CD4-positive, alpha-beta T cell (primary cell): ENCODE results near the gene TSR1. TPM values are rescaled to one million over a fixed set of nuclear protein-coding genes. Genes with fewer than 3 reads are reported as not detected.

Experiments used
- ATAC-seq: fragments of 200-7000 bp; cut with Tn5 transposase; one replicate; pipeline ENCODE4 v1.10.0; 2022; ENCODE audit warnings: mild to moderate bottlenecking; ENCODE audit not compliant: poor library complexity
- CTCF ChIA-PET: fragments of 350-600 bp; sonication (Branson Sonifier 250); formaldehyde crosslinking; loops from one replicate; lab custom pipeline; 2021; ENCODE audit warnings: antibody characterized with exemption, inconsistent platforms; lab: Charles Lee
- POLR2A ChIA-PET: fragments of 350-600 bp; sonication (Branson Sonifier 250); formaldehyde crosslinking; loops from one replicate; lab custom pipeline; 2021; ENCODE audit warnings: antibody characterized with exemption, inconsistent platforms; lab: Charles Lee
- DNase-seq, 14 experiments: peaks; one replicate each; pipeline ENCODE4 v3.0.0-alpha.2; 2013 to 2020; ENCODE audit warnings: mixed read lengths in 2 of 14
- H3K27ac ChIP-seq, 2 donors: one replicate each; pipeline versions ENCODE4 v1.5.1 to v1.7.0; 2013; ENCODE audit warnings: low read length in 2 of 2, low read depth in 1 of 2, mild to moderate bottlenecking in 1 of 2
- H3K27me3 ChIP-seq, 2 experiments: 1 replicate in 1 of 2; 2 replicates in 1 of 2; pipeline versions ENCODE4 v1.6.1 to v1.7.0; 2013; ENCODE audit warnings: low read length in 2 of 2, control low read depth in 1 of 2, mild to moderate bottlenecking in 1 of 2, moderate library complexity in 1 of 2; ENCODE audit not compliant: insufficient read depth in 2 of 2, control insufficient read depth in 1 of 2
- H3K36me3 ChIP-seq: one replicate; pipeline ENCODE4 v1.6.1; 2013; ENCODE audit warnings: low read length, control low read depth; ENCODE audit not compliant: insufficient read depth
- H3K4me1 ChIP-seq: one replicate; pipeline ENCODE4 v1.6.1; 2013; ENCODE audit warnings: low read length, control low read depth; ENCODE audit not compliant: insufficient read depth
- H3K4me3 ChIP-seq: one replicate; pipeline ENCODE4 v1.5.1; 2013; ENCODE audit warnings: mild to moderate bottlenecking, low read length, moderate library complexity
- H3K9me3 ChIP-seq, 2 experiments: 1 replicate in 1 of 2; 2 replicates in 1 of 2; pipeline versions ENCODE4 v1.6.1 to v1.7.0; 2013; ENCODE audit warnings: low read length in 2 of 2, mild to moderate bottlenecking in 2 of 2, control low read depth in 1 of 2, moderate library complexity in 1 of 2; ENCODE audit not compliant: control insufficient read depth in 1 of 2, insufficient read depth in 1 of 2
- H3K27ac Mint-ChIP-seq: one replicate; pipeline ENCODE4 v1.8.0; 2020; ENCODE audit warnings: mixed read lengths
- H3K27me3 Mint-ChIP-seq: one replicate; pipeline ENCODE4 v1.8.0; 2021; ENCODE audit warnings: mixed read lengths
- H3K36me3 Mint-ChIP-seq: one replicate; pipeline ENCODE4 v1.8.0; 2021; ENCODE audit warnings: low read depth, mixed read lengths
- H3K4me1 Mint-ChIP-seq: one replicate; pipeline ENCODE4 v1.8.0; 2021; ENCODE audit warnings: low read depth, mixed read lengths
- H3K4me3 Mint-ChIP-seq: one replicate; pipeline ENCODE4 v1.8.0; 2020; ENCODE audit warnings: mild to moderate bottlenecking, mixed read lengths
- H3K9me3 Mint-ChIP-seq: one replicate; pipeline ENCODE4 v1.8.0; 2020; ENCODE audit warnings: mixed read lengths
- intact Hi-C, 2 experiments: fragments of 100-400 bp; cut with DNase I in 1 of 2; cut with micrococcal nuclease in 1 of 2; formaldehyde crosslinking; loops; one replicate each; pipeline versions ENCODE4 v1.15.1 to v1.9.0; 2023 to 2025; cut with DNase I, micrococcal nuclease
- total RNA-seq, 174 experiments: library from RNA in 2 of 174; stranded (reverse) in 2 of 174; gene quantifications; one replicate each; pipeline ENCODE4 v1.2.3 and lab custom pipeline; 2021 to 2026
- TF ChIP-seq, protein P1 (sequence below): fragments of 200-600 bp; IDR thresholded peaks from one replicate; pipeline ENCODE4 v1.8.0; 2022; ENCODE audit warnings: antibody characterized with exemption, mild to moderate bottlenecking

TSR1 gene
- total RNA-seq, 2 experiments from 2014 or later = 29.6 to 31.9 TPM

DNA sequence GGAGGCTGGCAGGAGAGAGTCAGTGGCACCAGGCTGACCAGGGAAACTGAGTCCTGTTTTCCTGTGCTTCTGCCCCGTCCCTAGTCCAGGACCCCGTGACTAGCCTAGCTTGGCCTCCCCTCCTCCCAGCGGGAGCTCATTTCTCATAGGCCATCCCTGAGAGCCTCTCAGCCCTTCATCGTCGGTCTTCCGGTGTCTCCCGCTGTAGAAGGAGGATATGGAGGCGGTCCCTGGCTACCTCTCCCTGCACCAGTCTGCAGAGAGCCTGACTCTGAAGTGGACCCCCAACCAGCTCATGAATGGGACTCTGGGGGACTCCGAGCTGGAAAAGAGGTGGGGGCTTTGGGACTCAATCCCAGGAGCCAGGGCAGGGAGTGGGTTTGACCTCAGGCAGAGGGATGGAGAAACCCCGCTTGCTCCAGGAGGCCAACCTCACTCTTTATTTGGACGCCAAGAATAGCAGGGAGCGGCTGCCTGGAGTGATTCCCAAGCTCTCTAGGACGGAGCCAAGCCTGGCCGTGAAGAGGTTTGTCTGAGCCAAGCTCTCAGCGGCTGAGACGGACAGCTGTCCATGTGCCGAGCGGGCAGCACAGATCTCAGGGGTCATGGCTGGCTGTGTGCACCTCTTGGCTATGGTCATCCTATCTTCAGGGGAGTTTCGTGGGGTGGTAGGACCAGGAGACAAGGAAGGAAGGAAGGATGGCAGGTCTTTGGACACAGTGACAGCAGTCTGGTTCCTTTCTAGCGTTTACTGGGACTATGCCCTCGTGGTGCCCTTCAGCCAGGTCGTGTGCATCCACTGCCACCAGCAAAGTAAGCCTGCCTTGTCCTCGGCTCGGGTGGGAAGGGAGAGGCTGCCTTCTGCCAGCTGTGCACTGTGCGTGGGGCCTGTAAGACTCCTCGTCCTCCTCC is 27.9 kb upstream of the TSR1 start:
- TF ChIP-seq, protein P1, sequence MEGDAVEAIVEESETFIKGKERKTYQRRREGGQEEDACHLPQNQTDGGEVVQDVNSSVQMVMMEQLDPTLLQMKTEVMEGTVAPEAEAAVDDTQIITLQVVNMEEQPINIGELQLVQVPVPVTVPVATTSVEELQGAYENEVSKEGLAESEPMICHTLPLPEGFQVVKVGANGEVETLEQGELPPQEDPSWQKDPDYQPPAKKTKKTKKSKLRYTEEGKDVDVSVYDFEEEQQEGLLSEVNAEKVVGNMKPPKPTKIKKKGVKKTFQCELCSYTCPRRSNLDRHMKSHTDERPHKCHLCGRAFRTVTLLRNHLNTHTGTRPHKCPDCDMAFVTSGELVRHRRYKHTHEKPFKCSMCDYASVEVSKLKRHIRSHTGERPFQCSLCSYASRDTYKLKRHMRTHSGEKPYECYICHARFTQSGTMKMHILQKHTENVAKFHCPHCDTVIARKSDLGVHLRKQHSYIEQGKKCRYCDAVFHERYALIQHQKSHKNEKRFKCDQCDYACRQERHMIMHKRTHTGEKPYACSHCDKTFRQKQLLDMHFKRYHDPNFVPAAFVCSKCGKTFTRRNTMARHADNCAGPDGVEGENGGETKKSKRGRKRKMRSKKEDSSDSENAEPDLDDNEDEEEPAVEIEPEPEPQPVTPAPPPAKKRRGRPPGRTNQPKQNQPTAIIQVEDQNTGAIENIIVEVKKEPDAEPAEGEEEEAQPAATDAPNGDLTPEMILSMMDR = no peak
- intact Hi-C loops = no loop called here
- DNase-seq (no peak), ATAC-seq (no peak)
- H3K27me3 ChIP-seq = no peaks in the 10 kb centered on the region
- no peak overlapping the region for H3K27ac ChIP-seq
- no peaks in the 10 kb centered on the region for H3K27me3 Mint-ChIP-seq
- no peak overlapping the region for H3K27ac Mint-ChIP-seq
- no peak overlapping the region for H3K4me3 Mint-ChIP-seq
- ChIA-PET POLR2A (no interaction called here), CTCF (no interaction called here)
- H3K4me1 ChIP-seq = no peaks in the 10 kb centered on the region
- no peaks in the 10 kb centered on the region for H3K4me1 Mint-ChIP-seq
- H3K9me3 Mint-ChIP-seq = no peaks in the 10 kb centered on the region
- peaks cover 64% of the 10 kb centered on the region for H3K36me3 Mint-ChIP-seq
- H3K9me3 ChIP-seq = no peaks in the 10 kb centered on the region
- no peak overlapping the region for H3K4me3 ChIP-seq
- H3K36me3 ChIP-seq = peaks cover 46% of the 10 kb centered on the region

DNA sequence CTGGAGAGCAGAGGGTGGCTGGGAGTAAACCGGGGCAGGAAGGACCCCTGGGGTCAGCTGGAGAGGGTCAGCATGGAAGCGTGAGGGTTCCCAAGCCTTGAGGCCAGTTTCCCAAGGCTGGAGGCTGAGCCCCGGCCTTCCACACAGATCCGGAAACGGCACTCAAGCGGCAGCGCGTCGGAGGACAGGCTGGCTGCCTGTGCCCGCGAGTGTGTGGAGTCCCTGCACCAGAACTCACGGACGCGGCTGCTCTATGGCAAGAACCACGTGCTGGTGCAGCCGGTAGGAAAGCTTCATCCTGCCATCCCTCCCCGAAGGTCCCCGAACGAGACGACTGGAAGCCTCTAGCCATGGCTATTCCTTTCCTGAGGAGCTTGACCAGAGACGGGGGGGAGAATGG is 27.1 kb upstream of the TSR1 start:
- peaks cover 46% of the 10 kb centered on the region for H3K36me3 ChIP-seq
- Mint-ChIP-seq H3K27me3 (no peaks in the 10 kb centered on the region), H3K4me3 (no peak overlapping the region)

DNA sequence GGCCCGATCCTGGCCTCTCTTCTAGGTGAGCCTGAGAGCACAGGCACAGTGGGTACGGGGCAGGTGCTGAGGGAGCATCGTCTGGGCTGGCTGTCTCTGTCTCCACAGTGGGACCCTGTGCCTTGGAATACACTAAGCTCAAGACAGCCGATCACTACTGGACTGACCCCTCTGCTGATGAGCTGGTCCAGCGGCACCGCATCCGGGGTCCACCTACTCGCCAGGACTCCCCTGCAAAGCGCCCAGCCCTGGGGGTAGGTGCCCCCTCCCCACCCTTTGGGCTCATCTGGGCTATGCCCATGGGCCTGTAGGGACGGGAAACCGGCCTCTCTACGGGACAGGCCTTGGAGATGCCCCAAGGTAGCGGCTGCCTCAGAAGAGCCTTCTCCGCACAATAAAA is 26.6 kb upstream of the TSR1 start:
- H3K4me3 ChIP-seq = no peak overlapping the region
- POLR2A ChIA-PET = no interaction called here
- Mint-ChIP-seq H3K4me3 (no peak overlapping the region), H3K27ac (no peak overlapping the region), H3K4me1 (no peaks in the 10 kb centered on the region), H3K9me3 (no peaks in the 10 kb centered on the region), H3K27me3 (no peaks in the 10 kb centered on the region), H3K36me3 (peaks cover 58% of the 10 kb centered on the region)
- H3K4me1 ChIP-seq = no peaks in the 10 kb centered on the region
- intact Hi-C loops = no loop called here
- H3K36me3 ChIP-seq = peaks cover 46% of the 10 kb centered on the region
- ATAC-seq = no peak
- no peak overlapping the region for H3K27ac ChIP-seq
- TF ChIP-seq, protein P1 = no peak
- no peaks in the 10 kb centered on the region for H3K9me3 ChIP-seq
- DNase-seq = no peak
- no peaks in the 10 kb centered on the region for H3K27me3 ChIP-seq
- CTCF ChIA-PET = no interaction called here

More for the DNA sequence above, 27.1 kb upstream of the TSR1 start:
- no peaks in the 10 kb centered on the region for H3K4me1 ChIP-seq
- TF ChIP-seq, protein P1 = no peak
- Mint-ChIP-seq H3K36me3 (peaks cover 62% of the 10 kb centered on the region), H3K9me3 (no peaks in the 10 kb centered on the region), H3K4me1 (no peaks in the 10 kb centered on the region), H3K27ac (no peak overlapping the region)
- CTCF ChIA-PET = no interaction called here
- no peaks in the 10 kb centered on the region for H3K9me3 ChIP-seq
- H3K27me3 ChIP-seq = no peaks in the 10 kb centered on the region
- H3K27ac ChIP-seq = no peak overlapping the region
- ATAC-seq = no peak
- H3K4me3 ChIP-seq = no peak overlapping the region
- DNase-seq = no peak
- POLR2A ChIA-PET = no interaction called here
- intact Hi-C loops = no loop called here
